ENCODE data around the gene FHIP2A. TPM values are rescaled to one million over a fixed set of nuclear protein-coding genes. Genes with fewer than 3 reads are reported as not detected.

FHIP2A gene
- total and polyA plus RNA-seq, 12 donors = 8.1 to 39.6 (median 25.2) TPM

- peaks cover 0 to 91% of the 10 kb centered on the region in 2 donors for H3K36me3 ChIP-seq (replicated peaks in 1 of 2)
- no peaks in the 10 kb centered on the region for H3K4me1 ChIP-seq (replicated peaks in 1 of 2)
- no peak for DNase-seq
- no peak overlapping the region for H3K27ac ChIP-seq
- H3K27me3 ChIP-seq = no peaks in the 10 kb centered on the region
- 95 to 99% (median 98%) methylated on average over 4 of the region's 4 CpGs for WGBS, 4 donors
- no peak overlapping the region for H3K4me3 ChIP-seq
- intact Hi-C loops (cut with DNase I) = no loop called here
- H3K9me3 ChIP-seq (replicated peaks in 1 of 3) = no peaks in the 10 kb centered on the region
- TF ChIP-seq CTCF (IDR thresholded peaks at IDR 0.05) (no peak), POLR2A (IDR thresholded peaks at IDR 0.05) (no peak)
Observed at GRCh38 chr10:114849674-114850073, 28.1 kb downstream of the FHIP2A start.

GRCh38 chr10:114850126-114850525 lies 28.5 kb downstream of the FHIP2A start:
- Histone ChIP-seq H3K36me3 (replicated peaks in 1 of 2) (peaks cover 0 to 89% of the 10 kb centered on the region in 2 donors), H3K4me1 (replicated peaks in 1 of 2) (no peaks in the 10 kb centered on the region), H3K27me3 (no peaks in the 10 kb centered on the region), H3K27ac (no peak overlapping the region), H3K9me3 (replicated peaks in 1 of 3) (no peaks in the 10 kb centered on the region), H3K4me3 (no peak overlapping the region)
- intact Hi-C loops (cut with DNase I) = no loop called here
- DNase-seq = no peak
- WGBS, 4 donors = 69 to 96% (median 81%) methylated on average over 2 of the region's 2 CpGs
- no peak for TF ChIP-seq CTCF (IDR thresholded peaks at IDR 0.05)
- no peak for TF ChIP-seq POLR2A (IDR thresholded peaks at IDR 0.05)

- Histone ChIP-seq H3K27ac (no peak overlapping the region), H3K4me1 (replicated peaks in 1 of 2) (peaks cover 4 to 10% of the 10 kb centered on the region in 2 donors), H3K27me3 (no peaks in the 10 kb centered on the region), H3K4me3 (no peak overlapping the region), H3K36me3 (replicated peaks in 1 of 2) (peaks cover 0 to 89% of the 10 kb centered on the region in 2 donors), H3K9me3 (replicated peaks in 1 of 3) (no peaks in the 10 kb centered on the region)
- 91 to 100% (median 96%) methylated on average over 2 of the region's 2 CpGs for WGBS, 4 donors
- intact Hi-C loops (cut with DNase I) = no loop called here
- no peak for DNase-seq
- TF ChIP-seq POLR2A (IDR thresholded peaks at IDR 0.05) (no peak), CTCF (IDR thresholded peaks at IDR 0.05) (no peak)
Observed at GRCh38 chr10:114851336-114851735, 29.8 kb downstream of the FHIP2A start.

- H3K36me3 ChIP-seq (replicated peaks in 1 of 2) = peaks cover 0 to 81% of the 10 kb centered on the region in 2 donors
- no peak for DNase-seq
- no peak overlapping the region for H3K4me3 ChIP-seq
Observed at GRCh38 chr10:114852197-114852596, 30.6 kb downstream of the FHIP2A start.

More at GRCh38 chr10:114852197-114852596, 30.6 kb downstream of the FHIP2A start:
- intact Hi-C loops (cut with DNase I) = no loop called here
- TF ChIP-seq CTCF (IDR thresholded peaks at IDR 0.05) (no peak), POLR2A (IDR thresholded peaks at IDR 0.05) (no peak)
- H3K9me3 ChIP-seq (replicated peaks in 1 of 3) = no peaks in the 10 kb centered on the region
- no peak overlapping the region for H3K27ac ChIP-seq
- no peaks in the 10 kb centered on the region for H3K27me3 ChIP-seq
- peaks cover 10 to 19% of the 10 kb centered on the region in 2 donors for H3K4me1 ChIP-seq (replicated peaks in 1 of 2)
